ENCODE results near the gene ESD.

- TF ChIP-seq CTCF (IDR thresholded peaks at IDR 0.05) = no peak
- no peak for TF ChIP-seq POLR2A (IDR thresholded peaks at IDR 0.05)
Observed at GRCh38 chr13:46812301-46812797, 15.4 kb upstream of the ESD start.

Measured in adrenal gland (tissue), 5 donors.